ENCODE results near the gene ADAMTS9. TPM values are rescaled to one million over a fixed set of nuclear protein-coding genes. Genes with fewer than 3 reads are reported as not detected.
A peak's percentile ranks its signal among the peaks of the same experiment; 100 is the strongest.

The ADAMTS9 gene
- total RNA-seq, 2 donors from 2014 or later: 27.2 to 54.7 TPM

- WGBS, 2 donors: 62 to 68% methylated on average over 2 of the region's 2 CpGs
- H3K4me1 ChIP-seq: peaks cover 37% of the 10 kb centered on the region
- ATAC-seq (no peak), DNase-seq (no peak)
- H3K9me3 ChIP-seq: no peaks in the 10 kb centered on the region
- intact Hi-C loops (cut with DNase I): no loop called here
- no peak for TF ChIP-seq CTCF (IDR thresholded peaks at IDR 0.05)
- no peak for TF ChIP-seq POLR2A (IDR thresholded peaks at IDR 0.05)
- H3K27me3 ChIP-seq: no peaks in the 10 kb centered on the region
- no peaks in the 10 kb centered on the region for H3K36me3 ChIP-seq (replicated peaks in 1 of 2; ENCODE audit: insufficient read depth in 1 of 2, low read depth in 2 of 2)
- peak overlapping the region in 2 of 4 donors; percentile 26 to 43 for H3K27ac ChIP-seq
- no peak overlapping the region for H3K4me3 ChIP-seq
Observed at GRCh38 chr3:64616953-64617352, 70.8 kb downstream of the ADAMTS9 start.

GRCh38 chr3:64612916-64613526, 74.8 kb downstream of the ADAMTS9 start:
- WGBS, 2 donors: 11 to 16% methylated on average over 11 of the region's 11 CpGs

GRCh38 chr3:64612082-64612860, 75.5 kb downstream of the ADAMTS9 start:
- DNase-seq: peak in 2 of 4 donors; percentile 10 to 47
- H3K4me3 ChIP-seq: no peak overlapping the region
- peak; percentile 22 for ATAC-seq
- TF ChIP-seq CTCF (IDR thresholded peaks at IDR 0.05) (no peak), POLR2A (IDR thresholded peaks at IDR 0.05) (no peak)
- no peaks in the 10 kb centered on the region for H3K27me3 ChIP-seq
- no peaks in the 10 kb centered on the region for H3K36me3 ChIP-seq (replicated peaks in 1 of 2; ENCODE audit: insufficient read depth in 1 of 2, low read depth in 2 of 2)
- H3K4me1 ChIP-seq: peaks cover 37% of the 10 kb centered on the region
- intact Hi-C loops (cut with DNase I): no loop called here
- H3K27ac ChIP-seq: peak overlapping the region in 3 of 4 donors; percentile 9 to 74 (median 61)
- H3K9me3 ChIP-seq: no peaks in the 10 kb centered on the region
- WGBS, 2 donors: 44 to 56% methylated on average over 4 of the region's 4 CpGs

More at GRCh38 chr3:64612916-64613526, 74.8 kb downstream of the ADAMTS9 start:
- no peak overlapping the region for H3K4me3 ChIP-seq
- H3K27ac ChIP-seq: peak overlapping the region in 3 of 4 donors; percentile 48 to 74 (median 61)
- ATAC-seq (peak; percentile 88), DNase-seq (peak; percentile 54 to 77 (median 62))
- no peaks in the 10 kb centered on the region for H3K27me3 ChIP-seq
- peak in 1 of 7 experiments; percentile 12 for TF ChIP-seq CTCF (IDR thresholded peaks at IDR 0.05)
- TF ChIP-seq POLR2A (IDR thresholded peaks at IDR 0.05): no peak
- H3K9me3 ChIP-seq: no peaks in the 10 kb centered on the region
- intact Hi-C loops (cut with DNase I): no loop called here
- peaks cover 37% of the 10 kb centered on the region for H3K4me1 ChIP-seq
- H3K36me3 ChIP-seq (replicated peaks in 1 of 2; ENCODE audit: insufficient read depth in 1 of 2, low read depth in 2 of 2): no peaks in the 10 kb centered on the region

- intact Hi-C loops (cut with DNase I): no loop called here
- peaks cover 19% of the 10 kb centered on the region for H3K4me1 ChIP-seq
- no peaks in the 10 kb centered on the region for H3K36me3 ChIP-seq (replicated peaks in 1 of 2; ENCODE audit: insufficient read depth in 1 of 2, low read depth in 2 of 2)
- TF ChIP-seq CTCF (IDR thresholded peaks at IDR 0.05): no peak
- no peak for TF ChIP-seq POLR2A (IDR thresholded peaks at IDR 0.05)
- no peaks in the 10 kb centered on the region for H3K9me3 ChIP-seq
- no peak overlapping the region for H3K27ac ChIP-seq
- WGBS, 2 donors: 67 to 71% methylated on average over 2 of the region's 2 CpGs
- ATAC-seq (no peak), DNase-seq (no peak)
- H3K4me3 ChIP-seq: no peak overlapping the region
- no peaks in the 10 kb centered on the region for H3K27me3 ChIP-seq
Observed at GRCh38 chr3:64608741-64609140, 79.1 kb downstream of the ADAMTS9 start.
